ENCODE measurements around the gene ANKRD23. TPM values are rescaled to one million over a fixed set of nuclear protein-coding genes. Genes with fewer than 3 reads are reported as not detected.

ANKRD23 gene
- total and polyA plus RNA-seq, 2 of the 8 experiments (the other 6 are each of a cell fraction or from before 2014, with no cell fraction given): 3.4 to 3.5 TPM

DNA sequence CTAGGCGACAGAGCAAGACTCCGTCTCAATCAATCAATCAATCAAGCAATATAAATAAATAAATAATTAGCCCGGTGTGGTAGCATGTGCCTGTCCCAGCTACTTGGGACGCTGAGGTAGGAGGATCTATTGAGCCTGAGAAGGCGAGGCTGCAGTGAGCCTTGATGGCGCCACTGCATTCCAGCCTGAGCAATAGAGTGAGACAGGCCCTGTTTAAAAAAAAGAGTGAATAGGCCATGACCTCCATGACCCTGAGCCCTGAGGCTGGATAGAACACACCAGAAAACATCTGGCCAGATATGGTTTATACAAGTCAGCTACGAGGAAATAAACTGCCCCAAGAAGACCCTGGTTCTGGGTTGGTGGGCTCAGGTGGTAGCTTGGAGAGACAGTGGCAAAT lies 46.4 kb upstream of the ANKRD23 start (continued):
- TF ChIP-seq, protein P1, sequence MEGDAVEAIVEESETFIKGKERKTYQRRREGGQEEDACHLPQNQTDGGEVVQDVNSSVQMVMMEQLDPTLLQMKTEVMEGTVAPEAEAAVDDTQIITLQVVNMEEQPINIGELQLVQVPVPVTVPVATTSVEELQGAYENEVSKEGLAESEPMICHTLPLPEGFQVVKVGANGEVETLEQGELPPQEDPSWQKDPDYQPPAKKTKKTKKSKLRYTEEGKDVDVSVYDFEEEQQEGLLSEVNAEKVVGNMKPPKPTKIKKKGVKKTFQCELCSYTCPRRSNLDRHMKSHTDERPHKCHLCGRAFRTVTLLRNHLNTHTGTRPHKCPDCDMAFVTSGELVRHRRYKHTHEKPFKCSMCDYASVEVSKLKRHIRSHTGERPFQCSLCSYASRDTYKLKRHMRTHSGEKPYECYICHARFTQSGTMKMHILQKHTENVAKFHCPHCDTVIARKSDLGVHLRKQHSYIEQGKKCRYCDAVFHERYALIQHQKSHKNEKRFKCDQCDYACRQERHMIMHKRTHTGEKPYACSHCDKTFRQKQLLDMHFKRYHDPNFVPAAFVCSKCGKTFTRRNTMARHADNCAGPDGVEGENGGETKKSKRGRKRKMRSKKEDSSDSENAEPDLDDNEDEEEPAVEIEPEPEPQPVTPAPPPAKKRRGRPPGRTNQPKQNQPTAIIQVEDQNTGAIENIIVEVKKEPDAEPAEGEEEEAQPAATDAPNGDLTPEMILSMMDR (IDR thresholded peaks at IDR 0.05; ENCODE audit: control extremely low read depth in 1 of 3, insufficient read depth in 1 of 3, low read depth in 1 of 3, low read length in 3 of 3): no peak
- TF ChIP-seq KDM5A (IDR thresholded peaks at IDR 0.05; ENCODE audit: low read length) (no peak), BRCA1 (IDR thresholded peaks at IDR 0.05; ENCODE audit: low read depth, low read length) (no peak), SAP30 (IDR thresholded peaks at IDR 0.05; ENCODE audit: insufficient read depth, insufficient replicate concordance, low read length) (no peak), KDM4A (IDR thresholded peaks at IDR 0.05; ENCODE audit: low read depth, low read length, severe bottlenecking) (no peak), EP300 (IDR thresholded peaks at IDR 0.05; ENCODE audit: borderline replicate concordance in 1 of 2, low read depth in 2 of 2, low read length in 2 of 2) (no peak), JUND (IDR thresholded peaks at IDR 0.05; ENCODE audit: low read length) (no peak), EZH2 (IDR thresholded peaks at IDR 0.05; ENCODE audit: low read depth, low read length, severe bottlenecking) (no peak), SP4 (IDR thresholded peaks at IDR 0.05; ENCODE audit: low read length) (no peak)
- TF ChIP-seq, protein P2, sequence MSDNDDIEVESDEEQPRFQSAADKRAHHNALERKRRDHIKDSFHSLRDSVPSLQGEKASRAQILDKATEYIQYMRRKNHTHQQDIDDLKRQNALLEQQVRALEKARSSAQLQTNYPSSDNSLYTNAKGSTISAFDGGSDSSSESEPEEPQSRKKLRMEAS (IDR thresholded peaks at IDR 0.05): no peak
- TF ChIP-seq, protein P3, sequence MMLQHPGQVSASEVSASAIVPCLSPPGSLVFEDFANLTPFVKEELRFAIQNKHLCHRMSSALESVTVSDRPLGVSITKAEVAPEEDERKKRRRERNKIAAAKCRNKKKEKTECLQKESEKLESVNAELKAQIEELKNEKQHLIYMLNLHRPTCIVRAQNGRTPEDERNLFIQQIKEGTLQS (IDR thresholded peaks at IDR 0.05; ENCODE audit: insufficient read depth, low read depth, low read length): no peak

Measured in H1 (cell line).